OCI-LY1 (cell line): ENCODE data around the gene SLC14A1.

Source experiments
- H2AFZ ChIP-seq: fragments of 200-600 bp; sonication (generic), shearing (Covaris generic); 2 replicates; pipeline ENCODE4 v1.6.0; 2014; ENCODE audit warnings: antibody characterized with exemption, mild to moderate bottlenecking, low read length
- H3F3A ChIP-seq: fragments of 200-600 bp; sonication (generic), shearing (Covaris generic); 2 replicates; pipeline ENCODE4 v1.6.0; 2014; ENCODE audit warnings: mild to moderate bottlenecking, antibody characterized with exemption, low read length, moderate library complexity; ENCODE audit not compliant: insufficient read depth
- H3K27ac ChIP-seq: fragments of 200-600 bp; sonication (generic); 2 replicates; pipeline ENCODE4 v1.5.1; 2014; ENCODE audit warnings: low read length, mixed run types, mild to moderate bottlenecking, low read depth; ENCODE audit not compliant: poor library complexity, severe bottlenecking
- H3K27me3 ChIP-seq: fragments of 200-600 bp; sonication (generic); 2 replicates; pipeline ENCODE4 v1.6.0; 2014; ENCODE audit warnings: antibody characterized with exemption, mild to moderate bottlenecking, low read length, moderate library complexity; ENCODE audit not compliant: insufficient read depth
- H3K36me3 ChIP-seq: fragments of 200-600 bp; sonication (generic); 2 replicates; pipeline ENCODE4 v1.6.1; 2014; ENCODE audit warnings: mild to moderate bottlenecking, antibody characterized with exemption, low read length, moderate library complexity, mixed read lengths; ENCODE audit not compliant: insufficient read depth
- H3K4me1 ChIP-seq: fragments of 200-600 bp; sonication (generic); 2 replicates; pipeline ENCODE4 v1.5.1; 2014; ENCODE audit warnings: mild to moderate bottlenecking, low read length, moderate library complexity; ENCODE audit not compliant: insufficient read depth, severe bottlenecking
- H3K4me2 ChIP-seq: fragments of 200-600 bp; sonication (generic), shearing (Covaris generic); 2 replicates; pipeline ENCODE4 v1.6.1; 2014; ENCODE audit warnings: low read length
- H3K4me3 ChIP-seq: fragments of 200-600 bp; sonication (generic); 2 replicates; pipeline ENCODE4 v1.5.1; 2014; ENCODE audit warnings: low read length, low read depth, mild to moderate bottlenecking, mixed read lengths; ENCODE audit not compliant: poor library complexity, severe bottlenecking
- H3K79me2 ChIP-seq: fragments of 200-600 bp; shearing (Covaris generic); 2 replicates; pipeline ENCODE4 v1.6.1; 2016; ENCODE audit warnings: mixed run types, low read length, mixed read lengths; ENCODE audit not compliant: insufficient read depth
- H3K9ac ChIP-seq: fragments of 200-600 bp; sonication (generic), shearing (Covaris generic); 2 replicates; pipeline ENCODE4 v1.6.1; 2014; ENCODE audit warnings: mild to moderate bottlenecking, low read length, mixed read lengths
- H3K9me2 ChIP-seq: fragments of 200-600 bp; sonication (generic), shearing (Covaris generic); 2 replicates; pipeline ENCODE4 v1.6.1; 2014; ENCODE audit warnings: low read depth, mild to moderate bottlenecking, low read length, mixed read lengths
- H3K9me3 ChIP-seq: fragments of 200-600 bp; shearing (Covaris generic); 2 replicates; pipeline ENCODE4 v1.6.1; 2014; ENCODE audit warnings: low read length, mixed read lengths
- H4K20me1 ChIP-seq: fragments of 200-600 bp; sonication (generic), shearing (Covaris generic); 2 replicates; pipeline ENCODE4 v1.6.0; 2016; ENCODE audit warnings: mild to moderate bottlenecking, low read length; ENCODE audit not compliant: insufficient read depth
- EZH2 ChIP-seq: fragments of 200-600 bp; sonication (generic), shearing (Covaris generic); IDR thresholded peaks from 2 replicates; pipeline ENCODE4 v1.8.0; 2017; ENCODE audit warnings: borderline replicate concordance, mixed run types, mild to moderate bottlenecking, antibody characterized with exemption, low read length, moderate library complexity, mixed read lengths
- TF ChIP-seq, protein P1 (sequence below): fragments of 200-600 bp; sonication (generic), shearing (Covaris generic); IDR thresholded peaks from 2 replicates; pipeline ENCODE4 v1.5.1; 2017; ENCODE audit warnings: mild to moderate bottlenecking, antibody characterized with exemption, low read length, moderate library complexity, mixed read lengths

The SLC14A1 gene

DNA sequence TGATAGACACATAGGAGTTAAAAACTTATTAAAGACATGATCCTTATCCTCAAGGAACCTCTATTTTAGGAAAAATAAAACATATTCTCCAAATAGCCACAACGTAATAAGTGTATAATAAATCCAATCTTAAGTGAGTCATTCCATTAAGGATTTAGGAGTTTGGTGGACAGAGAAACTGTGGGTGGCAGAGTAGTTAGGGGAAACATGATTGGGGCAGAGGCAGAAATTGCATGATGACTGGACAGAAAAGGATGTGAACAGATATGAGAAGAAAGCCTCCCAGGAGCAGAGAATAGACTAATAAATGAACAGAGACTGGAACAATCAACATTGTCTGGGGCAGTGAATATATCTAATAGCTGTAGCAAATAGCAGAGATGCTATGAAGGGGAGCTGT lies 53.4 kb downstream of the SLC14A1 start:
- Histone ChIP-seq H3K4me1 (peaks cover 6% of the 10 kb centered on the region), H3K9me2 (no peaks in the 10 kb centered on the region), H3F3A (no peaks in the 10 kb centered on the region), H3K79me2 (no peaks in the 10 kb centered on the region), H2AFZ (no peak overlapping the region), H4K20me1 (no peaks in the 10 kb centered on the region), H3K4me3 (no peak overlapping the region), H3K27me3 (peaks cover 9% of the 10 kb centered on the region; the same call in 1 of the 2 replicates), H3K27ac (no peak overlapping the region), H3K9ac (no peak overlapping the region), H3K4me2 (no peak overlapping the region), H3K9me3 (no peaks in the 10 kb centered on the region), H3K36me3 (no peaks in the 10 kb centered on the region)
- no peak for TF ChIP-seq EZH2
- TF ChIP-seq, protein P1, sequence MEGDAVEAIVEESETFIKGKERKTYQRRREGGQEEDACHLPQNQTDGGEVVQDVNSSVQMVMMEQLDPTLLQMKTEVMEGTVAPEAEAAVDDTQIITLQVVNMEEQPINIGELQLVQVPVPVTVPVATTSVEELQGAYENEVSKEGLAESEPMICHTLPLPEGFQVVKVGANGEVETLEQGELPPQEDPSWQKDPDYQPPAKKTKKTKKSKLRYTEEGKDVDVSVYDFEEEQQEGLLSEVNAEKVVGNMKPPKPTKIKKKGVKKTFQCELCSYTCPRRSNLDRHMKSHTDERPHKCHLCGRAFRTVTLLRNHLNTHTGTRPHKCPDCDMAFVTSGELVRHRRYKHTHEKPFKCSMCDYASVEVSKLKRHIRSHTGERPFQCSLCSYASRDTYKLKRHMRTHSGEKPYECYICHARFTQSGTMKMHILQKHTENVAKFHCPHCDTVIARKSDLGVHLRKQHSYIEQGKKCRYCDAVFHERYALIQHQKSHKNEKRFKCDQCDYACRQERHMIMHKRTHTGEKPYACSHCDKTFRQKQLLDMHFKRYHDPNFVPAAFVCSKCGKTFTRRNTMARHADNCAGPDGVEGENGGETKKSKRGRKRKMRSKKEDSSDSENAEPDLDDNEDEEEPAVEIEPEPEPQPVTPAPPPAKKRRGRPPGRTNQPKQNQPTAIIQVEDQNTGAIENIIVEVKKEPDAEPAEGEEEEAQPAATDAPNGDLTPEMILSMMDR = no peak

DNA sequence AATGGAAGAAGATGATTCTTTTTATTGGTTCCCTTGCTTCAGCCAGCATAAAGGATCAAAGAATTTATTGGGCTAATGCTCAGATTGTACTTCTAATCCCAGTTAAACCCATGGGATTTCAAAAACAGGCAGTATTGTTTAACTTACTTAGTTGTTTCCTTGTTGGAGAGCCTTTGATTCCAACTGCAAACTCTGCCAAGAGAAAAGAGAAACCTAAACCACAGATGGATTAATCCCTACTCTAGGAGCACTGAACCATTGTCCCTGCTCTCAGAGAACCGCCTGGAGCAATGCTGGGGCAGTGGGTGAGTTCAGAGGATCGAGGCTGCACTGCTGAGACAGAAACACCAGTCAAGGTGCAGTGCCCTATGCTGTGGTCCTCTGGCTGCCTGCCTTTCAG lies 56.6 kb downstream of the SLC14A1 start:
- Histone ChIP-seq H3K9me3 (no peaks in the 10 kb centered on the region), H3K27me3 (peaks cover 3% of the 10 kb centered on the region; the same call in 1 of the 2 replicates), H3K27ac (no peak overlapping the region), H3K79me2 (no peaks in the 10 kb centered on the region), H4K20me1 (no peaks in the 10 kb centered on the region), H3K4me3 (no peak overlapping the region), H2AFZ (no peak overlapping the region), H3K9me2 (no peaks in the 10 kb centered on the region), H3K4me2 (no peak overlapping the region), H3K4me1 (peaks cover 3% of the 10 kb centered on the region), H3K36me3 (no peaks in the 10 kb centered on the region), H3K9ac (no peak overlapping the region), H3F3A (no peaks in the 10 kb centered on the region)
- TF ChIP-seq EZH2 = no peak

DNA sequence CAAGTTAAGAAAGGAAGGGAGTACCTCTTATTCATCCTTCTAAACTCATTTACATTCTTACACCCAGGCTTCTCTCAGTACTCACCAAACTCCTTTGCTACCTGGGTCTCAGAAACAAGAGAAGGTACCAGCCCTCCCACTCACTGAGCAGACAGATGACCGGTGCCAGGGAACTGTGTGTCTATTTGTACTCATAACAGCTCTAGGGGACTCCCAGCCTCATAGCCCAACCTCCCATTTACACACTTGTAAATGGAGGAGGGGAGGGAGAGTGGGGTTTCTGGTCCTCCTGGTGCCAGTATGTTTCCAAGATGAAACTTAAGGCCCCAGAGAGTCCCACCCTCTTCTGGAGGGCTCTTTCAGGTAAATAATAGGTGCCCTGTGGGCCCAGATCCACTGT lies 58.7 kb downstream of the SLC14A1 start:
- Histone ChIP-seq H3K9me3 (no peaks in the 10 kb centered on the region), H3K79me2 (no peaks in the 10 kb centered on the region), H3K4me1 (no peaks in the 10 kb centered on the region), H3K4me2 (no peak overlapping the region), H3K9me2 (no peaks in the 10 kb centered on the region), H4K20me1 (no peaks in the 10 kb centered on the region), H3K36me3 (no peaks in the 10 kb centered on the region), H3K9ac (no peak overlapping the region), H3K27me3 (no peaks in the 10 kb centered on the region; the same call in 1 of the 2 replicates), H3K27ac (no peak overlapping the region), H3F3A (no peaks in the 10 kb centered on the region), H3K4me3 (no peak overlapping the region), H2AFZ (no peak overlapping the region)
- TF ChIP-seq EZH2 = no peak
- TF ChIP-seq, protein P1 = no peak
